Neural crest cell (in vitro differentiated cells): ENCODE measurements around the gene FTSJ1. TPM values are rescaled to one million over a fixed set of nuclear protein-coding genes. Genes with fewer than 3 reads are reported as not detected.
"Not testable (repeated sequence)": the region's sequence is repeated elsewhere in the genome, so short reads cannot be mapped to it uniquely, and the experiment has no call there.

ENCODE experiments used
- DNase-seq: peaks from one replicate; pipeline ENCODE4 v3.0.0; 2021; ENCODE audit warnings: low read depth, mixed read lengths, low spot score
- H3K27ac Mint-ChIP-seq: one replicate; pipeline ENCODE4 v1.8.0; 2021; ENCODE audit warnings: mild to moderate bottlenecking, mixed read lengths; ENCODE audit not compliant: unreplicated experiment
- H3K27me3 Mint-ChIP-seq: 2 replicates; pipeline ENCODE4 v1.8.0; 2021; ENCODE audit warnings: low read depth, mild to moderate bottlenecking, mixed read lengths
- H3K36me3 Mint-ChIP-seq: 2 replicates; pipeline ENCODE4 v1.8.0; 2021; ENCODE audit warnings: low read depth, mild to moderate bottlenecking, mixed read lengths
- H3K4me1 Mint-ChIP-seq: 2 replicates; pipeline ENCODE4 v1.8.0; 2021; ENCODE audit warnings: mixed read lengths
- H3K4me3 Mint-ChIP-seq: one replicate; pipeline ENCODE4 v1.8.0; 2021; ENCODE audit warnings: mild to moderate bottlenecking, mixed read lengths
- H3K9me3 Mint-ChIP-seq: 2 replicates; pipeline ENCODE4 v1.8.0; 2021; ENCODE audit warnings: mixed read lengths
- total RNA-seq: library from RNA; stranded (reverse); gene quantifications from 2 replicates; pipeline ENCODE4 v1.2.1, GENCODE V29; 2021
- TF ChIP-seq, protein P1 (sequence below): fragments of 200-600 bp; sonication (generic); conservative IDR thresholded peaks from 2 replicates; pipeline ENCODE4 v1.5.0; 2021; ENCODE audit warnings: antibody characterized with exemption, mild to moderate bottlenecking

Gene FTSJ1
- total RNA-seq, 1 donor from 2014 or later = 45.8 TPM

GRCh38 chrX:48516987-48517386 is 41.0 kb downstream of the FTSJ1 start:
- no peak overlapping the region for H3K27ac Mint-ChIP-seq
- H3K36me3 Mint-ChIP-seq = peaks cover 11% of the 10 kb centered on the region
- no peaks in the 10 kb centered on the region for H3K27me3 Mint-ChIP-seq
- DNase-seq = no peak
- peaks cover 11% of the 10 kb centered on the region for H3K4me1 Mint-ChIP-seq
- peaks cover 3% of the 10 kb centered on the region for H3K9me3 Mint-ChIP-seq
- TF ChIP-seq, protein P1, sequence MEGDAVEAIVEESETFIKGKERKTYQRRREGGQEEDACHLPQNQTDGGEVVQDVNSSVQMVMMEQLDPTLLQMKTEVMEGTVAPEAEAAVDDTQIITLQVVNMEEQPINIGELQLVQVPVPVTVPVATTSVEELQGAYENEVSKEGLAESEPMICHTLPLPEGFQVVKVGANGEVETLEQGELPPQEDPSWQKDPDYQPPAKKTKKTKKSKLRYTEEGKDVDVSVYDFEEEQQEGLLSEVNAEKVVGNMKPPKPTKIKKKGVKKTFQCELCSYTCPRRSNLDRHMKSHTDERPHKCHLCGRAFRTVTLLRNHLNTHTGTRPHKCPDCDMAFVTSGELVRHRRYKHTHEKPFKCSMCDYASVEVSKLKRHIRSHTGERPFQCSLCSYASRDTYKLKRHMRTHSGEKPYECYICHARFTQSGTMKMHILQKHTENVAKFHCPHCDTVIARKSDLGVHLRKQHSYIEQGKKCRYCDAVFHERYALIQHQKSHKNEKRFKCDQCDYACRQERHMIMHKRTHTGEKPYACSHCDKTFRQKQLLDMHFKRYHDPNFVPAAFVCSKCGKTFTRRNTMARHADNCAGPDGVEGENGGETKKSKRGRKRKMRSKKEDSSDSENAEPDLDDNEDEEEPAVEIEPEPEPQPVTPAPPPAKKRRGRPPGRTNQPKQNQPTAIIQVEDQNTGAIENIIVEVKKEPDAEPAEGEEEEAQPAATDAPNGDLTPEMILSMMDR = no peak
- H3K4me3 Mint-ChIP-seq = no peak overlapping the region

- not testable (repeated sequence) for H3K4me3 Mint-ChIP-seq, H3K27me3 Mint-ChIP-seq, DNase-seq, H3K27ac Mint-ChIP-seq, H3K9me3 Mint-ChIP-seq
- H3K36me3 Mint-ChIP-seq = peaks cover 15% of the 10 kb centered on the region
- peaks cover 16% of the 10 kb centered on the region for H3K4me1 Mint-ChIP-seq
Observed at GRCh38 chrX:48519481-48519880, 43.5 kb downstream of the FTSJ1 start.

- H3K27me3 Mint-ChIP-seq = no peaks in the 10 kb centered on the region
- peaks cover 16% of the 10 kb centered on the region for H3K4me1 Mint-ChIP-seq
- peaks cover 3% of the 10 kb centered on the region for H3K9me3 Mint-ChIP-seq
- TF ChIP-seq, protein P1 = no peak
- H3K27ac Mint-ChIP-seq = peak overlapping the region; percentile 19
- peak overlapping the region; percentile 90 for H3K4me3 Mint-ChIP-seq
- DNase-seq = no peak
- peaks cover 15% of the 10 kb centered on the region for H3K36me3 Mint-ChIP-seq
Observed at GRCh38 chrX:48520455-48520854, 44.5 kb downstream of the FTSJ1 start.

DNA sequence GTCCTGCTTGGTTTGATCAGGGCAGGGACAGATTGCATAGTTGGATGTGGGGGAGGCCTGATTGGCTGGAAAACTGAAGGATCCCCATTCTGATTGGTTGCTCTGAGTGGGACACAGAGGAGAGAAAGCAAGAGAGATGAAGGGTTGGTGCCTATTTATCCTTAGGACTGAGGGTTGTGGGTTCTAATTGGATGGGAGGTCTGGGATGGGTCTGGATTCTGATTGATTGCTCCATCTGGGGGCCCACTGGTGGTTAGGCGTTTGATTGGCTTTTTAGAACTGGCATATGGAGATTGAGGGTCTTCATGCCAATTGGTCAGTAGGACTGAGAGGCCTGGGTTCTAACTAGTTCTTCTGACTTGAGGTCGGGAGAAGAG is 45.0 kb downstream of the FTSJ1 start:
- H3K4me3 Mint-ChIP-seq = peak overlapping the region; percentile 90
- no peak for DNase-seq
- no peaks in the 10 kb centered on the region for H3K27me3 Mint-ChIP-seq
- H3K27ac Mint-ChIP-seq = peak overlapping the region; percentile 59
- H3K4me1 Mint-ChIP-seq = peaks cover 16% of the 10 kb centered on the region
- H3K36me3 Mint-ChIP-seq = peaks cover 15% of the 10 kb centered on the region
- TF ChIP-seq, protein P1 = no peak
- peaks cover 3% of the 10 kb centered on the region for H3K9me3 Mint-ChIP-seq

DNA sequence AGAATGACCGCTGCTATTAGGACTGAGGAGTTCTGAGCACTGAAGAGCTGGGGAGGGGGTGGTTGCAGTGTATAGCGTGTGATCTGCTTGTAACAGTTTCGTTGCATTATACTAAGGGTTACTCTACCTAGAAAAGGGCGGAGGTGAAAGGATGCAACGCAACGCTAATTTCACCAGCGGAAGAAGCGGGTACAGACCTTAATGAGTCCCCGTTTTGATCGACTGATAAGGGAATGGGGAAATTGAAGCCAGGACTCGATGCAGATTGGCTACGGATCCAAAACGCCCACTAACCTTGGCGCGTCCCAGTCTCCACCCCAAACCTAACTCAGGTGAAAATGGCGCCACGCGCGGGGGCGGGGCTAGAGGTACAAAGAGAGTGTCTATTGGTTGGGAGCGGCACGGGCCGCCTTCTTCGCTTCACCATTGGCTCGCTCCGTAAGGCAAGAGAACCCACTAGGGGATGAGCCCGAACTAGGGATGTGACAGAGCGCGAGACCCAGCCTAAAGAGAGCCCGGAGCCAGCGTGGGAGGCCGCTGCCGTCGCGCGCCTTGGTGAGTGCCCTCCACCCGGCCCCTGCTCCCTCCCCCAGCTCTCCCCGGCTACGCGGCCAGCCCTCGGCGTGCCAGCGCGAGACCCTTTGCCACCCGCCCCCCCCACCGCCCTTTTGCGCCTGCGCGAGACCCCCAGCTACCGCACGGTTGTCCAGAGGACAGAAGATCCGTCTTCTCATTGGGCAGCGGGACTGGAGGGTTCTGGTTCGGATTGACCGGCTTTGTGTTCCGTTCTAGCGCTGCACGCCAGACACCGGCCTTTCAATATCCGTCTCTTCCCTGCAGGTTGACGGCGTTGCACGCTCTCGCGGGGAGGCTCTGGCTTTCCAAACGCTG is 45.6 kb downstream of the FTSJ1 start, which contains the start of gene EBP:
Gene EBP, plus strand, starts transcription at position 456 of the 891 bp plus-strand sequence. CDS start 1,964 bp downstream, outside the sequence.
- Mint-ChIP-seq H3K4me1 (peaks cover 19% of the 10 kb centered on the region), H3K4me3 (peak within 1 kb of the TSS; percentile 90), H3K36me3 (peaks cover 14% of the 10 kb centered on the region), H3K9me3 (peaks cover 3% of the 10 kb centered on the region), H3K27me3 (no peaks in the 10 kb centered on the region), H3K27ac (peak within 1 kb of the TSS; percentile 78)
- TF ChIP-seq, protein P1 = no peak
- DNase-seq = peak; percentile 74

GRCh38 chrX:48522291-48522690 is 46.3 kb downstream of the FTSJ1 start:
- Mint-ChIP-seq H3K27ac (peak overlapping the region; percentile 78), H3K4me1 (peaks cover 21% of the 10 kb centered on the region), H3K4me3 (peak overlapping the region; percentile 90), H3K9me3 (peaks cover 3% of the 10 kb centered on the region), H3K36me3 (peaks cover 16% of the 10 kb centered on the region), H3K27me3 (no peaks in the 10 kb centered on the region)
- no peak for DNase-seq
- TF ChIP-seq, protein P1 = no peak
